ENCODE measurements around the gene SOX1. TPM values are rescaled to one million over a fixed set of nuclear protein-coding genes. Genes with fewer than 3 reads are reported as not detected.

Gene SOX1
- polyA plus RNA-seq, 1 of the 3 experiments (the other 2 are of a cell fraction) = not detected

GRCh38 chr13:112117258-112117954 lies 50.5 kb downstream of the SOX1 start:
- WGBS (ENCODE audit: low lambda C conversion rate) = 6% methylated on average over 10 of the region's 14 CpGs
- Histone ChIP-seq H3K9me2 (no peaks in the 10 kb centered on the region), H3F3A (replicated peaks; ENCODE audit: insufficient read depth) (no peaks in the 10 kb centered on the region), H3K36me3 (replicated peaks in 1 of 2; ENCODE audit: control insufficient read depth in 1 of 2, insufficient read depth in 2 of 2, low read length in 1 of 2) (no peaks in the 10 kb centered on the region), H4K20me1 (ENCODE audit: insufficient read depth) (no peaks in the 10 kb centered on the region), H3K4me2 (no peak overlapping the region), H3K9ac (no peak overlapping the region), H3K4me1 (ENCODE audit: control insufficient read depth in 1 of 2, insufficient read depth in 2 of 2, low read depth in 1 of 2, low read length in 1 of 2) (no peaks in the 10 kb centered on the region), H3K9me3 (no peaks in the 10 kb centered on the region), H3K79me2 (ENCODE audit: insufficient read depth) (no peaks in the 10 kb centered on the region), H3K27me3 (ENCODE audit: insufficient read depth) (peaks cover 65% of the 10 kb centered on the region), H2AFZ (ENCODE audit: low read depth) (no peak overlapping the region), H3K27ac (ENCODE audit: low read depth in 2 of 2, low read length in 1 of 2) (no peak overlapping the region), H3K4me3 (ENCODE audit: low read depth in 2 of 2, low read length in 1 of 2) (no peak overlapping the region)
- ChIA-PET POLR2A (no interaction called here), CTCF (interaction anchor here (1.5 kb wide), 1 partner anchor 14 kb away, joined by 3 read pairs; no protein-coding TSS in a partner anchor)
- TF ChIP-seq, protein P1, sequence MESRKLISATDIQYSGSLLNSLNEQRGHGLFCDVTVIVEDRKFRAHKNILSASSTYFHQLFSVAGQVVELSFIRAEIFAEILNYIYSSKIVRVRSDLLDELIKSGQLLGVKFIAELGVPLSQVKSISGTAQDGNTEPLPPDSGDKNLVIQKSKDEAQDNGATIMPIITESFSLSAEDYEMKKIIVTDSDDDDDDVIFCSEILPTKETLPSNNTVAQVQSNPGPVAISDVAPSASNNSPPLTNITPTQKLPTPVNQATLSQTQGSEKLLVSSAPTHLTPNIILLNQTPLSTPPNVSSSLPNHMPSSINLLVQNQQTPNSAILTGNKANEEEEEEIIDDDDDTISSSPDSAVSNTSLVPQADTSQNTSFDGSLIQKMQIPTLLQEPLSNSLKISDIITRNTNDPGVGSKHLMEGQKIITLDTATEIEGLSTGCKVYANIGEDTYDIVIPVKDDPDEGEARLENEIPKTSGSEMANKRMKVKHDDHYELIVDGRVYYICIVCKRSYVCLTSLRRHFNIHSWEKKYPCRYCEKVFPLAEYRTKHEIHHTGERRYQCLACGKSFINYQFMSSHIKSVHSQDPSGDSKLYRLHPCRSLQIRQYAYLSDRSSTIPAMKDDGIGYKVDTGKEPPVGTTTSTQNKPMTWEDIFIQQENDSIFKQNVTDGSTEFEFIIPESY (IDR thresholded peaks at IDR 0.05; ENCODE audit: borderline replicate concordance, low read depth) = no peak
- no peak for TF ChIP-seq USF2 (IDR thresholded peaks at IDR 0.05; ENCODE audit: borderline replicate concordance, low read depth, low read length)
- DNase-seq = no peak

DNA sequence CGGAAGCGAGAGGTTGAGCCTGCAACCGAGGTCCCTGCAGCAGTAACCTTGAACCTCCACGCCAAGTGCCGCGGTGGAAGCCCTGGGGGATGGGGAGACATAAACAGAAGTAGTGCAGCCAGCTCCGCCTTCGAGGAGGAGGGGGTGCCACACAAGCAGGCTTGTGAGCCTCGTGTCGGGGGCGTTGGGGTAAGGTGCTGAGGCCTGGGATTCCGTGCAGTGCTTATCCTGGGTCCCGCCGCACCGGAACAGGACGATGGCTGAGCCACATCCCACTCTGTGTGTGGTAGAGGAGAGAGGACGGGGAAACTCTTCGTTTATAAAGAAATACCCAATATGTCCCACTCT lies 51.0 kb downstream of the SOX1 start:
- Histone ChIP-seq H3K4me2 (no peak overlapping the region), H3K27ac (ENCODE audit: low read depth in 2 of 2, low read length in 1 of 2) (no peak overlapping the region), H3K9ac (no peak overlapping the region), H3K36me3 (replicated peaks in 1 of 2; ENCODE audit: control insufficient read depth in 1 of 2, insufficient read depth in 2 of 2, low read length in 1 of 2) (no peaks in the 10 kb centered on the region), H3K4me1 (ENCODE audit: control insufficient read depth in 1 of 2, insufficient read depth in 2 of 2, low read depth in 1 of 2, low read length in 1 of 2) (no peaks in the 10 kb centered on the region), H3K79me2 (ENCODE audit: insufficient read depth) (no peaks in the 10 kb centered on the region), H3K9me3 (no peaks in the 10 kb centered on the region), H4K20me1 (ENCODE audit: insufficient read depth) (no peaks in the 10 kb centered on the region), H3K9me2 (no peaks in the 10 kb centered on the region), H3K27me3 (ENCODE audit: insufficient read depth) (peaks cover 67% of the 10 kb centered on the region), H3K4me3 (ENCODE audit: low read depth in 2 of 2, low read length in 1 of 2) (no peak overlapping the region), H3F3A (replicated peaks; ENCODE audit: insufficient read depth) (no peaks in the 10 kb centered on the region), H2AFZ (ENCODE audit: low read depth) (no peak overlapping the region)
- CTCF ChIA-PET = interaction anchor here (1.5 kb wide), 1 partner anchor 15 kb away, joined by 3 read pairs; no protein-coding TSS in a partner anchor
- TF ChIP-seq RFX5 (IDR thresholded peaks at IDR 0.05; ENCODE audit: low read length) = no peak
- no peak for TF ChIP-seq NFIC (IDR thresholded peaks at IDR 0.05; ENCODE audit: borderline replicate concordance)
- no peak for TF ChIP-seq EZH2phosphoT487 (IDR thresholded peaks at IDR 0.05; ENCODE audit: borderline replicate concordance, low read depth)
- WGBS (ENCODE audit: low lambda C conversion rate) = 26% methylated on average over 13 of the region's 18 CpGs
- POLR2A ChIA-PET = no interaction called here
- DNase-seq = no peak

GRCh38 chr13:112118451-112119064 lies 51.6 kb downstream of the SOX1 start:
- Histone ChIP-seq H3K27ac (ENCODE audit: low read depth in 2 of 2, low read length in 1 of 2) (no peak overlapping the region), H3K27me3 (ENCODE audit: insufficient read depth) (peaks cover 66% of the 10 kb centered on the region), H3K4me2 (no peak overlapping the region), H3K79me2 (ENCODE audit: insufficient read depth) (no peaks in the 10 kb centered on the region), H2AFZ (ENCODE audit: low read depth) (no peak overlapping the region), H3K9me2 (no peaks in the 10 kb centered on the region), H3F3A (replicated peaks; ENCODE audit: insufficient read depth) (no peaks in the 10 kb centered on the region), H3K9me3 (no peaks in the 10 kb centered on the region), H3K9ac (no peak overlapping the region), H3K4me1 (ENCODE audit: control insufficient read depth in 1 of 2, insufficient read depth in 2 of 2, low read depth in 1 of 2, low read length in 1 of 2) (no peaks in the 10 kb centered on the region), H3K36me3 (replicated peaks in 1 of 2; ENCODE audit: control insufficient read depth in 1 of 2, insufficient read depth in 2 of 2, low read length in 1 of 2) (no peaks in the 10 kb centered on the region), H3K4me3 (ENCODE audit: low read depth in 2 of 2, low read length in 1 of 2) (no peak overlapping the region), H4K20me1 (ENCODE audit: insufficient read depth) (no peaks in the 10 kb centered on the region)
- WGBS (ENCODE audit: low lambda C conversion rate) = 2% methylated on average over 15 of the region's 23 CpGs
- CTCF ChIA-PET = no interaction called here
- POLR2A ChIA-PET = no interaction called here
- no peak for DNase-seq
- TF ChIP-seq JUND (IDR thresholded peaks at IDR 0.05) (no peak), GABPA (IDR thresholded peaks at IDR 0.05; ENCODE audit: low read depth) (no peak), ELF1 (IDR thresholded peaks at IDR 0.05) (no peak), RFX5 (IDR thresholded peaks at IDR 0.05; ENCODE audit: low read length) (no peak), TCF12 (IDR thresholded peaks at IDR 0.05) (no peak), MEF2A (IDR thresholded peaks at IDR 0.05; ENCODE audit: borderline replicate concordance, low read depth) (no peak), POLR2AphosphoS5 (IDR thresholded peaks at IDR 0.05; ENCODE audit: low read depth, low read length) (no peak), NRF1 (IDR thresholded peaks at IDR 0.05; ENCODE audit: low read depth, low read length) (no peak), SMC3 (IDR thresholded peaks at IDR 0.05; ENCODE audit: low read depth, low read length) (no peak), EP300 (IDR thresholded peaks at IDR 0.05; ENCODE audit: borderline replicate concordance in 1 of 2, low read depth in 1 of 2, low read length in 1 of 2) (no peak), USF2 (IDR thresholded peaks at IDR 0.05; ENCODE audit: borderline replicate concordance, low read depth, low read length) (no peak)
- TF ChIP-seq, protein P2, sequence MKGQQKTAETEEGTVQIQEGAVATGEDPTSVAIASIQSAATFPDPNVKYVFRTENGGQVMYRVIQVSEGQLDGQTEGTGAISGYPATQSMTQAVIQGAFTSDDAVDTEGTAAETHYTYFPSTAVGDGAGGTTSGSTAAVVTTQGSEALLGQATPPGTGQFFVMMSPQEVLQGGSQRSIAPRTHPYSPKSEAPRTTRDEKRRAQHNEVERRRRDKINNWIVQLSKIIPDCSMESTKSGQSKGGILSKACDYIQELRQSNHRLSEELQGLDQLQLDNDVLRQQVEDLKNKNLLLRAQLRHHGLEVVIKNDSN (IDR thresholded peaks at IDR 0.05; ENCODE audit: borderline replicate concordance, low read depth) = no peak
- TF ChIP-seq, protein P3, sequence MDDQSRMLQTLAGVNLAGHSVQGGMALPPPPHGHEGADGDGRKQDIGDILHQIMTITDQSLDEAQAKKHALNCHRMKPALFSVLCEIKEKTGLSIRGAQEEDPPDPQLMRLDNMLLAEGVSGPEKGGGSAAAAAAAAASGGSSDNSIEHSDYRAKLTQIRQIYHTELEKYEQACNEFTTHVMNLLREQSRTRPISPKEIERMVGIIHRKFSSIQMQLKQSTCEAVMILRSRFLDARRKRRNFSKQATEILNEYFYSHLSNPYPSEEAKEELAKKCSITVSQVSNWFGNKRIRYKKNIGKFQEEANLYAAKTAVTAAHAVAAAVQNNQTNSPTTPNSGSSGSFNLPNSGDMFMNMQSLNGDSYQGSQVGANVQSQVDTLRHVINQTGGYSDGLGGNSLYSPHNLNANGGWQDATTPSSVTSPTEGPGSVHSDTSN (IDR thresholded peaks at IDR 0.05) = no peak
